ENCODE data around the gene UQCR11. TPM values are rescaled to one million over a fixed set of nuclear protein-coding genes. Genes with fewer than 3 reads are reported as not detected.

Gene UQCR11
- total and polyA plus RNA-seq, 2 of the 8 experiments (the other 6 are each of a cell fraction or from before 2014, with no cell fraction given), result 162 to 171 TPM

DNA sequence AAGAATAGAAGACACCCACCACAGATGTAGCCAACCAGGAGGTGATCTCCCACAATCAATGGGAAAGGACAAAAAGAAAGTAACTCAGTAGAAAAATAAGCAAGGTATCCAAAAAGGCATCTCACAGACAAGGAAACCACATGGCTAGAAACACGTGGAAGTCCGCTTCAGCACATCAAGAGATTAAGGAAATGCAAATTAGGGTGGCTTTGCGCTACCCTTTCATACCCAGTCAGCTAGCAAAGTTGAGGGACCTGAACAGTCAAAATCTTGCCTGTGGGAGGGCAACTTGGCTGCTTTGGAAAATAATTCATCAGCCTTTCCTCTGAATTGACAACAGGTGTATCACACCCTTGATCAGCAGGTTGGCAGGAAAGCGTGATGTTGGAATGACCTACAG lies 11.6 kb upstream of the UQCR11 start (continued):
- TF ChIP-seq, protein P1, sequence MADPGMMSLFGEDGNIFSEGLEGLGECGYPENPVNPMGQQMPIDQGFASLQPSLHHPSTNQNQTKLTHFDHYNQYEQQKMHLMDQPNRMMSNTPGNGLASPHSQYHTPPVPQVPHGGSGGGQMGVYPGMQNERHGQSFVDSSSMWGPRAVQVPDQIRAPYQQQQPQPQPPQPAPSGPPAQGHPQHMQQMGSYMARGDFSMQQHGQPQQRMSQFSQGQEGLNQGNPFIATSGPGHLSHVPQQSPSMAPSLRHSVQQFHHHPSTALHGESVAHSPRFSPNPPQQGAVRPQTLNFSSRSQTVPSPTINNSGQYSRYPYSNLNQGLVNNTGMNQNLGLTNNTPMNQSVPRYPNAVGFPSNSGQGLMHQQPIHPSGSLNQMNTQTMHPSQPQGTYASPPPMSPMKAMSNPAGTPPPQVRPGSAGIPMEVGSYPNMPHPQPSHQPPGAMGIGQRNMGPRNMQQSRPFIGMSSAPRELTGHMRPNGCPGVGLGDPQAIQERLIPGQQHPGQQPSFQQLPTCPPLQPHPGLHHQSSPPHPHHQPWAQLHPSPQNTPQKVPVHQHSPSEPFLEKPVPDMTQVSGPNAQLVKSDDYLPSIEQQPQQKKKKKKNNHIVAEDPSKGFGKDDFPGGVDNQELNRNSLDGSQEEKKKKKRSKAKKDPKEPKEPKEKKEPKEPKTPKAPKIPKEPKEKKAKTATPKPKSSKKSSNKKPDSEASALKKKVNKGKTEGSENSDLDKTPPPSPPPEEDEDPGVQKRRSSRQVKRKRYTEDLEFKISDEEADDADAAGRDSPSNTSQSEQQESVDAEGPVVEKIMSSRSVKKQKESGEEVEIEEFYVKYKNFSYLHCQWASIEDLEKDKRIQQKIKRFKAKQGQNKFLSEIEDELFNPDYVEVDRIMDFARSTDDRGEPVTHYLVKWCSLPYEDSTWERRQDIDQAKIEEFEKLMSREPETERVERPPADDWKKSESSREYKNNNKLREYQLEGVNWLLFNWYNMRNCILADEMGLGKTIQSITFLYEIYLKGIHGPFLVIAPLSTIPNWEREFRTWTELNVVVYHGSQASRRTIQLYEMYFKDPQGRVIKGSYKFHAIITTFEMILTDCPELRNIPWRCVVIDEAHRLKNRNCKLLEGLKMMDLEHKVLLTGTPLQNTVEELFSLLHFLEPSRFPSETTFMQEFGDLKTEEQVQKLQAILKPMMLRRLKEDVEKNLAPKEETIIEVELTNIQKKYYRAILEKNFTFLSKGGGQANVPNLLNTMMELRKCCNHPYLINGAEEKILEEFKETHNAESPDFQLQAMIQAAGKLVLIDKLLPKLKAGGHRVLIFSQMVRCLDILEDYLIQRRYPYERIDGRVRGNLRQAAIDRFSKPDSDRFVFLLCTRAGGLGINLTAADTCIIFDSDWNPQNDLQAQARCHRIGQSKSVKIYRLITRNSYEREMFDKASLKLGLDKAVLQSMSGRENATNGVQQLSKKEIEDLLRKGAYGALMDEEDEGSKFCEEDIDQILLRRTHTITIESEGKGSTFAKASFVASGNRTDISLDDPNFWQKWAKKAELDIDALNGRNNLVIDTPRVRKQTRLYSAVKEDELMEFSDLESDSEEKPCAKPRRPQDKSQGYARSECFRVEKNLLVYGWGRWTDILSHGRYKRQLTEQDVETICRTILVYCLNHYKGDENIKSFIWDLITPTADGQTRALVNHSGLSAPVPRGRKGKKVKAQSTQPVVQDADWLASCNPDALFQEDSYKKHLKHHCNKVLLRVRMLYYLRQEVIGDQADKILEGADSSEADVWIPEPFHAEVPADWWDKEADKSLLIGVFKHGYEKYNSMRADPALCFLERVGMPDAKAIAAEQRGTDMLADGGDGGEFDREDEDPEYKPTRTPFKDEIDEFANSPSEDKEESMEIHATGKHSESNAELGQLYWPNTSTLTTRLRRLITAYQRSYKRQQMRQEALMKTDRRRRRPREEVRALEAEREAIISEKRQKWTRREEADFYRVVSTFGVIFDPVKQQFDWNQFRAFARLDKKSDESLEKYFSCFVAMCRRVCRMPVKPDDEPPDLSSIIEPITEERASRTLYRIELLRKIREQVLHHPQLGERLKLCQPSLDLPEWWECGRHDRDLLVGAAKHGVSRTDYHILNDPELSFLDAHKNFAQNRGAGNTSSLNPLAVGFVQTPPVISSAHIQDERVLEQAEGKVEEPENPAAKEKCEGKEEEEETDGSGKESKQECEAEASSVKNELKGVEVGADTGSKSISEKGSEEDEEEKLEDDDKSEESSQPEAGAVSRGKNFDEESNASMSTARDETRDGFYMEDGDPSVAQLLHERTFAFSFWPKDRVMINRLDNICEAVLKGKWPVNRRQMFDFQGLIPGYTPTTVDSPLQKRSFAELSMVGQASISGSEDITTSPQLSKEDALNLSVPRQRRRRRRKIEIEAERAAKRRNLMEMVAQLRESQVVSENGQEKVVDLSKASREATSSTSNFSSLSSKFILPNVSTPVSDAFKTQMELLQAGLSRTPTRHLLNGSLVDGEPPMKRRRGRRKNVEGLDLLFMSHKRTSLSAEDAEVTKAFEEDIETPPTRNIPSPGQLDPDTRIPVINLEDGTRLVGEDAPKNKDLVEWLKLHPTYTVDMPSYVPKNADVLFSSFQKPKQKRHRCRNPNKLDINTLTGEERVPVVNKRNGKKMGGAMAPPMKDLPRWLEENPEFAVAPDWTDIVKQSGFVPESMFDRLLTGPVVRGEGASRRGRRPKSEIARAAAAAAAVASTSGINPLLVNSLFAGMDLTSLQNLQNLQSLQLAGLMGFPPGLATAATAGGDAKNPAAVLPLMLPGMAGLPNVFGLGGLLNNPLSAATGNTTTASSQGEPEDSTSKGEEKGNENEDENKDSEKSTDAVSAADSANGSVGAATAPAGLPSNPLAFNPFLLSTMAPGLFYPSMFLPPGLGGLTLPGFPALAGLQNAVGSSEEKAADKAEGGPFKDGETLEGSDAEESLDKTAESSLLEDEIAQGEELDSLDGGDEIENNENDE (IDR thresholded peaks at IDR 0.05; ENCODE audit: insufficient replicate concordance, low read length), result no peak
- no peak for TF ChIP-seq FOSL1 (IDR thresholded peaks at IDR 0.05; ENCODE audit: insufficient read depth, low read depth, low read length)
- no peak for TF ChIP-seq SIN3A (conservative IDR thresholded peaks at IDR 0.05 in 1 of 2, IDR thresholded peaks at IDR 0.05 in 1 of 2; ENCODE audit: low read depth in 1 of 2, low read length in 2 of 2)
- no peak for TF ChIP-seq RXRA (IDR thresholded peaks at IDR 0.05; ENCODE audit: insufficient read depth, low read depth, low read length)
